Stimulated activated CD4-positive, alpha-beta T cell treated with anti-CD3 and anti-CD28 coated beads, Interleukin-1b, Interleukin-23, amount 100 ng/mL, for 48 hours (primary cell): ENCODE measurements around the gene TSPAN5.
A peak's percentile ranks its signal among the peaks of the same experiment; 100 is the strongest.
"Not testable (repeated sequence)": the region's sequence is repeated elsewhere in the genome, so short reads cannot be mapped to it uniquely, and the experiment has no call there.

Source experiments
- DNase-seq: peaks from one replicate; pipeline ENCODE4 v3.0.0-alpha.2; 2020

Gene TSPAN5

GRCh38 chr4:98482847-98483806, 175.3 kb downstream of the TSPAN5 start:
- DNase-seq: peak; percentile 59

- no peak for DNase-seq
These were observed 175.9 kb downstream of the TSPAN5 start for GRCh38 chr4:98482503-98482846.

GRCh38 chr4:98481167-98481566, 177.2 kb downstream of the TSPAN5 start:
- no peak for DNase-seq

- no peak for DNase-seq
These were observed 177.9 kb downstream of the TSPAN5 start for GRCh38 chr4:98480535-98480934.

DNA sequence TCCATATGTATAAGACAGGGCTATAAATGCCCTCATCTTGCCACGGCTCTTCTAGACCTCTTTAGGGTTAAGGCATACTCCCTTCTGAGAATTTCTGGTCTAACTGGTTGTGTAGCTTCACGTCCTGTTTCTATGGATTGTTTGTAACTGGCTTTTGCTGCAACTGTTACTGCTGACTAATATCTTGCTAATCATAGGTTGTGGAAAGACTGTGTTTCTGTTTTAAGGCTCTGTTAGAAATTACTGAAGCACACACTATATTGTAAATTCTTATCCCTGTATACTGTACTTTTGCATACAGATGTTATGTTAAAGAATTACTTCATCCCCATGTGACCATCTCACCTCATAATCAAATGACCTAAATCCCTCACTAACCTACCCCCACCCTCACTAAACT, 178.8 kb downstream of the TSPAN5 start:
- not testable (repeated sequence) for DNase-seq

GRCh38 chr4:98476891-98477290, 181.5 kb downstream of the TSPAN5 start:
- no peak for DNase-seq

DNA sequence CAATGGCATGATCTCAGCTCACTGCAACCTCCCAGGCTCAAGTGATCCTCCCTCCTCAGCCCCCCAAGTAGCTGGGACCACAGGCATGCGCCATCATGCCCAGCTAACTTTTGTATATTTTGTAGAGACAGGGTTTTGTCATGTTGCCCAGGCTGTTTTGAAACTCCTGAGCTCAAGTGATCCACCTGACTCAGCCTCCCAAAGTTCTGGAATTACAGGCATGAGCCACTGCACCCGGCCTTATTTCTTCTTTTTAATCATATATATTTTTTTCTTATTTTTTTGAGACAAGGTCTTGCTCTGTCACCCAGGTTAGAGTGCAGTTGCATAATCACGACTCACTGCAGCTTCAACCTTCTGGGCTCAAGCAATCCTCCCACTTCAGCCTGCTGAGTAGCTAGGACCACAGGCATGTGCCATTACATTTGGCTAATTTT, 184.0 kb downstream of the TSPAN5 start:
- DNase-seq: peak; percentile 34

- DNase-seq: no peak
These were observed 185.4 kb downstream of the TSPAN5 start for GRCh38 chr4:98473046-98473445.

DNA sequence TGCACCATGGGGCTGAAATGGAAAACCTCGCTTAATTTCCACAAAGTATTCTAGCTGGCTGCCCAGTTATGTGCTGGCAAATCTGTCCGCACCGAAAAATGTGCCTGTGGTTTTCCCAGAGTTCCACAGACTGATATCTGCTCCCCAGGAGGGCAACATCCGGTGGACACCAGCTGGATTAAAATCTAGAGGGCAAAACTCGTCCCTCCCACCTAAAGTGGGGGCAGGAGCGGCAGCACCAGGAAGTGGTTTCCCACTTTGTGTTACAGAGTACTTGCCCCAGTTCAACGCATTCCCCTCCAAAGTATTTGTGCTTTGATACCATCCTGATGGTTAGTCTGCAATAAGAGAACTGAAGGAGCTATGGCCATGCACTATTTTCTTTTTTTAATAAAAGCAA, 187.6 kb downstream of the TSPAN5 start:
- DNase-seq: no peak

- no peak for DNase-seq
These were observed 188.0 kb downstream of the TSPAN5 start for GRCh38 chr4:98470366-98470765.

DNA sequence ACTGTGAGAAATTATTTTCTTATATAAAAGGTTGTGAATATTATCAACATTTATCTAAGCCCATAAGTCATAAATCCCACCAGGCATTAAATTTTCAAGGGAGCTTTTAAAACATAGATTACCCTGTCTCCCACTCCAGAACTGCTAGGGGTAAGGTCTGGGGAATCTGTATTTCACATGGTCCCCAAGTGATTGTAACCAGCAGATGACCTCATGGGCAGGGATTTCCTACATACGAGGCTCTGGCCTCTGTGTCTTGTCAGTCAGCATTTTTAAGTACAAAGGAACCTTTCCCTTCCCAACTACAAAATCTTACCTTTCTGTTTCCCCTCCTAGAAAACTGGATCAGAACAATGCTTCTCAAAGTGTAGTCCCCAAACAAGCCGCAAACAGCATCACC, 188.6 kb downstream of the TSPAN5 start:
- DNase-seq: no peak

DNA sequence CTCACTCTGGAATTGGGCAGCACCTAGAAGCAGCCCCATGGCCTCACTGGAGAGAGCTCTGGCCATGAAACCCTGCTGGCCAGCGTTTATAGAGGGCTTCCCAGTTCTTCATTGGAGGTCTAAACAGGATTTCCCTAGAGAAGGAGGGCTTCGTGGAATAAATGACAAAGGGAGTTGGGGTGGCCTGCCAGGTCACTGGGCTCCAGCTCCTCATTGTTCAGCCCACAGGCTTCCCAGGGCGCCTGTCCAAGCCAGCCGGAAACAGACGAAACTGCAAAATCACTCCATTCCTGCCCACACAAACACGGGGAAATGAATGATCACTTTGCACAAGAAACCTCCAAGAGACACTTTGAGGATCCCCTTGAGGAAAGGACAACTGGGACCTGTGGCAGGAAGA, 189.7 kb downstream of the TSPAN5 start:
- DNase-seq: no peak

DNA sequence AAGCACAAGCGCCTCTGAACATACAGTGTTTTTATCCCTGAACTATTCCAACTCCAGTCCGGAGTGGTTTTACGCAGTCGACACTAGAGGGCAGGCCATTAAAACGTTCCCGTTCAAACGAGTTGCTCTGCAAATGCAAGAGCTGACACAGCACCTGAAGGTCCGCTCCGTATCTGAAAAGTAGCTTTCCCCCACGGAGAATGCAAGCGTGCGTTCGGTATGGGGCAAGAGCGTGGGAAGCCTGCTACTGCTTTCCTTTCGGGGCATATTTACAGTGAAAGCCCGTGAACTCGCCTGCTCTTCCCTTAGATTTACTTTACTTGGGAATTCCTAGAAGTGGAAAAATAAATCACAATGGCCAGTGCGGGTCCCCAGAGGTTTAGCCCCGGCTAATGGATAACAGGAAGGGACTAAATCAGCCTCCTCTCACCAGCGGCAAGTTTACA, 190.8 kb downstream of the TSPAN5 start:
- peak; percentile 81 for DNase-seq

GRCh38 chr4:98466868-98467599, 191.4 kb downstream of the TSPAN5 start:
- DNase-seq: no peak

- DNase-seq: no peak
These were observed 195.9 kb downstream of the TSPAN5 start for GRCh38 chr4:98462487-98462886.

DNA sequence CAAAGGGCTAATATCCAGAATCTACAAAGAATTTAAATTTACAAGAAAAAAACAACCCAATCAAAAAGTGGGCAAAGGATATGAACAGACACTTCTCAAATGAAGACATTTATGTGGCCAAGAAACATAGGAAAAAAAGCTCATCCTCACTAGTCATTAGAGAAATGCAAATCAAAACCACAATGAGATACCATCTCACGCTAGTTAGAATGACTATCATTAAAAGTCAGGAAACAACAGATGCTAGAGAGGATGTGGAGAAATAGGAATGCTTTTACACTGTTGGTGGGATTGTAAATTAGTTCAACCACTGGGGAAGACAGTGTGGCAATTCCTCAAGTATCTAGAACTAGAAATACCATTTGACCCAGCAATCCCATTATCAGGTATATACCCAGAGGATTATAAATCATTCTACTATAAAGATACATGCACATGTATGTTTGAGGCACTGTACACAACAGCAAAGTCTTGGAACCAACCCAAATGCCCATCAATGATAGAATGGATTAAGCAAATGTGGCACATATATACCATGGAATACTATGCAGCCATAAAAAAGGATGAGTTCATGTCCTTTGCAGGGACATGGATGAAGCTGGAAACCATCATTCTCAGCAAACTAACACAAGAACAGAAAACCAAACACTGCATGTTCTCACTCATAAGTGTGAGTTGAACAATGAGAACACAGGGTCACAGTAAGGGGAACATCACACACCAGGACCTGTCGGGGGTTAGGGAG, 197.1 kb downstream of the TSPAN5 start:
- DNase-seq: not testable (repeated sequence)

GRCh38 chr4:98457422-98457821, 201.0 kb downstream of the TSPAN5 start:
- not testable (repeated sequence) for DNase-seq

GRCh38 chr4:98452091-98452490, 206.3 kb downstream of the TSPAN5 start:
- no peak for DNase-seq

DNA sequence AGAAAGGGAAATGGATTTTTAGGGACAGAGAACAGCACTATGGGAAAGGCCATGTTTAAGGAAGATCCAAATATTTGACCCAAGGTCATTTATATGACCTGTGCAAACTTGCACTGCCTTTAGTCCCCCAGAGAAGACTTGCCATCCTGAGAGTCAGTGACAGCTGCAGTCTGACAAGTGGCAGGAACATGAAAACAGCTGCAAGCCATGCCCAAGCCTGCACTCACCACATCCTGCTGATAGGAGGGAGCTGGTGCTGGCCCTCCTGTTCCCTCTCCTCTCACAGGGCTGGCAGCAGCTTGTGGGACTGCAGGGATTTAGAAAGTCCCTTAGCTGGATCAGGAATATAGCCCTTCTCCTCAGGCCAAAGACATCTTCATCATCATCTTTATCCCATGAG, 209.5 kb downstream of the TSPAN5 start:
- no peak for DNase-seq

DNA sequence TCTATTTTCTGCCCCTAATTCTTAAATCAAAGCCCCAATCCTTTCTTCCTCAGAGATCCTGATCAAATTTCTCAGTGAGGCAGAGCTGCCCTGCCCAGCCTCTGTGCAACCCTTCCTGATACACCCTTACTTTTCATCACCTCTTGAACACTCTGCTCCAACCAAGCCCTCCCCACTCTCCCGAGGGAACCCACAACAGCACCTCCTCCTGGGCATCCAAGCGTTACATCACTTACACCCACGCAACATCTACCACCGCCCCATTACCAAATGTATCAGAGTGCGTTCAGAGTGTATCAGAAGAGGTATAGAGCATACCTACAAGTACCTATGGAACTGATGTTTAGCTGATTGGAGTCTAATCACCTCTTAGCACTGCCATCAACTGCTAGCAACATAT, 210.8 kb downstream of the TSPAN5 start:
- DNase-seq: no peak

GRCh38 chr4:98446499-98447375, 211.7 kb downstream of the TSPAN5 start:
- DNase-seq: peak; percentile 71

GRCh38 chr4:98444371-98444770, 214.0 kb downstream of the TSPAN5 start:
- no peak for DNase-seq
